HG03097 (cell line): ENCODE data around the gene GNAI1.
A peak's percentile ranks its signal among the peaks of the same experiment; 100 is the strongest.
"Not testable (repeated sequence)": the region's sequence is repeated elsewhere in the genome, so short reads cannot be mapped to it uniquely, and the experiment has no call there.

Experiments used
- ATAC-seq: cut with Tn5 transposase; IDR thresholded peaks from one replicate; pipeline ENCODE4 v1.9.1; 2021; ENCODE audit not compliant: unreplicated experiment, low FRiP score

The GNAI1 gene

GRCh38 chr7:80154656-80155333 is 20.2 kb downstream of the GNAI1 start:
- ATAC-seq = no peak

GRCh38 chr7:80155374-80155773 is 20.7 kb downstream of the GNAI1 start:
- ATAC-seq = no peak

- not testable (repeated sequence) for ATAC-seq
Observed at GRCh38 chr7:80157770-80158169, 23.1 kb downstream of the GNAI1 start.

- ATAC-seq = no peak
Observed at GRCh38 chr7:80159802-80160201, 25.2 kb downstream of the GNAI1 start.

GRCh38 chr7:80161466-80161865 is 26.8 kb downstream of the GNAI1 start:
- ATAC-seq = no peak

- no peak for ATAC-seq
Observed at GRCh38 chr7:80165177-80165576, 30.5 kb downstream of the GNAI1 start.

GRCh38 chr7:80170445-80170844 is 35.8 kb downstream of the GNAI1 start:
- no peak for ATAC-seq

- ATAC-seq = no peak
Observed at GRCh38 chr7:80172387-80172786, 37.8 kb downstream of the GNAI1 start.

GRCh38 chr7:80175744-80176143 is 41.1 kb downstream of the GNAI1 start:
- peak; percentile 85 for ATAC-seq

GRCh38 chr7:80181411-80181810 is 46.8 kb downstream of the GNAI1 start:
- ATAC-seq = no peak

GRCh38 chr7:80182630-80183276 is 48.1 kb downstream of the GNAI1 start:
- no peak for ATAC-seq

GRCh38 chr7:80183351-80183750 is 48.7 kb downstream of the GNAI1 start:
- no peak for ATAC-seq

GRCh38 chr7:80183900-80184685 is 49.5 kb downstream of the GNAI1 start:
- ATAC-seq = no peak

- no peak for ATAC-seq
Observed at GRCh38 chr7:80184693-80185092, 50.1 kb downstream of the GNAI1 start.

GRCh38 chr7:80185571-80185970 is 50.9 kb downstream of the GNAI1 start:
- ATAC-seq = no peak

GRCh38 chr7:80186721-80187120 is 52.1 kb downstream of the GNAI1 start:
- ATAC-seq = no peak

GRCh38 chr7:80187279-80187678 is 52.6 kb downstream of the GNAI1 start:
- no peak for ATAC-seq

- ATAC-seq = no peak
Observed at GRCh38 chr7:80187727-80188126, 53.1 kb downstream of the GNAI1 start.

- ATAC-seq = no peak
Observed at GRCh38 chr7:80189638-80190037, 55.0 kb downstream of the GNAI1 start.

- ATAC-seq = no peak
Observed at GRCh38 chr7:80197627-80198026, 63.0 kb downstream of the GNAI1 start.

- ATAC-seq = no peak
Observed at GRCh38 chr7:80199051-80199450, 64.4 kb downstream of the GNAI1 start.

- no peak for ATAC-seq
Observed at GRCh38 chr7:80204454-80204853, 69.8 kb downstream of the GNAI1 start.
